HS-5 (cell line): Measurements from ENCODE around the gene PAK1IP1.
"Not testable (repeated sequence)": the region's sequence is repeated elsewhere in the genome, so short reads cannot be mapped to it uniquely, and the experiment has no call there.

Source experiments
- DNase-seq: peaks from one replicate; pipeline ENCODE4 v3.0.0-alpha.2; 2012; ENCODE audit warnings: low read depth

Gene PAK1IP1, protein sequence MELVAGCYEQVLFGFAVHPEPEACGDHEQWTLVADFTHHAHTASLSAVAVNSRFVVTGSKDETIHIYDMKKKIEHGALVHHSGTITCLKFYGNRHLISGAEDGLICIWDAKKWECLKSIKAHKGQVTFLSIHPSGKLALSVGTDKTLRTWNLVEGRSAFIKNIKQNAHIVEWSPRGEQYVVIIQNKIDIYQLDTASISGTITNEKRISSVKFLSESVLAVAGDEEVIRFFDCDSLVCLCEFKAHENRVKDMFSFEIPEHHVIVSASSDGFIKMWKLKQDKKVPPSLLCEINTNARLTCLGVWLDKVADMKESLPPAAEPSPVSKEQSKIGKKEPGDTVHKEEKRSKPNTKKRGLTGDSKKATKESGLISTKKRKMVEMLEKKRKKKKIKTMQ

DNA sequence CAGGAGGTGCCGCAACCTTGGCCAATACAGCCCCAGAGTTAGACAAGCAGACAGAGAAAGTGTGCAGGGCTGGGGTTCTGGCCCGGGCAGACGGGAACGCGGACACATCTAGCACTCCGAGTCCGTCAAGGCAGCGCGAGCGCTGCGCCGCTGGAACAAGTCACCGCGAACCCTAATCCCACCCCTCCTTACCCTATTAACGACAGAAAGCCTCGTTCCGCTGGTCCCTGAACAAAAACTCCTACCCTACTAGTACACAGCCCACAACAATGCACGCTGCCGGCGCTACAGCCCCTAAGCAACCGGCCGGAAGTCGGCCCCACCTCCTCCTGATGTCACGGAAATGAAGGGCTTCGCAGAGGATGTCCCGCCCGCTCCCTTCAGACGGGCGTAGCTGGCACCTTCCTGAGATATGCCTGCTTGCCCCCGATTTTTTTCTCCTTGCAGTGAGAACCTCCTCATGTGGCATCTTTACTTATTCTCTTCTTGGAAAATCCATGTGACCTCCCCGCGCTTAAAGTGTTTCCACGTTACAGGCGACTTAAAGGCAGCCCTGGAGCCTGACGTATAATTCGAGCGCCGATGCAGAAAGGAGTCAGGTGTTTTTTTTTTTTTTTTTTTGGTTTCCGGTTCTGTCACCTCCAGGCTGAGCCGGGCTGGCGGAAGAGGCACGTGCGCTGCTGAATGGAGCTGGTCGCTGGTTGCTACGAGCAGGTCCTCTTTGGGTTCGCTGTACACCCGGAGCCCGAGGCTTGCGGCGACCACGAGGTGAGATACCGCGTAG lies at the start of gene PAK1IP1, which contains the start of gene C6orf52:
TSS of gene PAK1IP1 (plus strand) at position 671 of the 784 bp plus-strand sequence. CDS start at position 685, 14 bp downstream.
TSS of gene C6orf52 (minus strand) at position 315 of the 784 bp plus-strand sequence. CDS start 7,066 bp downstream, outside the sequence.
- peak; percentile 94 for DNase-seq

DNA sequence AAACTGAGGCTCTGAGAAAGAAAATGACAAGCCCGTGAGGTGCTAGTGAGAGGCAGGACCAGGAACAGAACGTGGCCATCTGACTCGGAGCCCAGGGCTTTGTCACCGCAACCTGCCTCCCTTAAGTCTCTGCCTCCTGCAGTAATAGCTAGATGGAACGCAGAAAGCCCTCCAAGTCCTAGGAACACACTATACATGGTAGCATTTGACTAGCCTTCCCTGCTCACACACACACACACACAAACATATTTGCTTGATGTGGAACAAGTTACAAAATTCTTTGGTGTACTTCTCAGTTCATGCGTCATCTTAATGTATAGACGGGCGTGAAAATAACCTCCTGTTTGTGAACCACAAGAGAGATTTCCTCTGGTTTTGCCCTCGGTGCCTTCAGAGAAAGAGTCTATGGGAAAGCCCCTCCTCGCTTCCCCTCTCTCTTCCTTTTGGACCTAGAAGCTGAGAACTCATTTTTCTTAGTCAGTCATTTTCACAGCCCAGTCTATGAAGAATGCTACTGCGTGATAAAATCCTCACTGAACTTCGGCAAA lies 39.2 kb upstream of the PAK1IP1 start:
- no peak for DNase-seq

DNA sequence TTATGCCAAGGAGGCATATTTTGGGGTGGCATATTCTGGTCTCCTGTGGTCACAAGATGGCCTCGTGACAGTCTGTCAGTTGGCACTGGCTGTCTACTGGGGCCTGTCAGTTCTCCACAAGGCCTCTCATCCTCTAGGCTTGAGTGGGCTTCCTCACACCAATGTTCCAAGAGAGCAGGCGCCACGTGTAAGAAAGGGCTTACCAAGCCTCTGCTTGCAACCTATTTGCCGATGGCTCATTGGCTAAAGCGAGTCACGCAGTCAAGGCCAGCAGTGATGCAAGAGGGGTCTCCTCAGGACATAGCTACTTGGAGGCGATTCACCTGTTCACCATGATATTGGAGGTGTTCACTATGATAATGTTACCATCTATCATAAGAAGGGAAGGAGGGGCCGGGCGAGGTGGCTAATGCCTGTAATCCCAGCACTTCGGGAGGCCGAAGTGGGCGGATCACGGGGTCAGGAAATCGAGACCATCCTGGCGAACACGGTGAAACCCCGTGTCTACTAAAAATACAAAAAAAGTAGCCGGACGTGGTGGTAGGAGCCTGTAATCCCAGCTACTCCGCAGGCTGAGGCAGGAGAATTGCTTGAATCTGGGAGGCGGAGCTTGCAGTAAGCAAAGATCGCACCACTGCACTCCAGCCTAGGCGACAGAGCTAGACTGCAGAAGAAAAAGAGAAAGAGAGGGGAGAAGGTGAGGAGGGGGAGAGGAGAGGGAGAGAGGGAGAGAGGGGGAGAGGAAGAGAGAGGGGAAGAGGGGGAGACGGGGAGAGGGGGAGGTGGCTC lies 35.7 kb upstream of the PAK1IP1 start:
- no peak for DNase-seq

DNA sequence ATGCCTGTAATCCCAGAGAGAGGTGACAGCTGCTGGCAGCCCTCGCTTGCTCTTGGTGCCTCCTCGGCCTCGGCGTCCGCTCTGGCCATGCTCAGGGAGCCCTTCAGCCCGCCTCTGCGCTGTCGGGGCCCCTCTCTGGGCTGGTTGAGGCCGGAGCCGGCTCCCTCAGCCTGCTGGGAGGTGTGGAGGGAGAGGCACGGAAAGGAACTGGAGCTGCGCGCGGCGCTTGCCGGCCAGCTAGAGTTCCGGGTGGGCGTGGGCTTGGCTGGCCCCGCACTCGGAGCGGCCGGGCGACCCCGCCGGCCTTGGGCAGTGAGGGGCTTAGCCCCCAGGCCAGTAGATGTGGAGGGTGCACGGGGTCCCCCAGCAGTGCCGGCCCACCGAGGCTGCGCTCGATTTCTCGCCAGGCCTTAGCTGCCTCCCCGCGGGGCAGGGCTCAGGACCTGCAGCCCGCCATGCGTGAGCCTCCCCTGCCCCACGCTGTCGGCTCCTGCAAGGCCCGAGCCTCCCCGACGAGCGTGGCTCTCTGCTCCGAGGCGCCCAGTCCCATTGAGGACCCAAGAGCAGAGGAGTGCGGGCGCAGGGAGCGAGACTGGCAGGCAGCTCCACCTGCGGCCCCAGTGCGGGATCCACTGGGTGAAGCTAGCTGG lies 34.9 kb upstream of the PAK1IP1 start:
- DNase-seq, result no peak

DNA sequence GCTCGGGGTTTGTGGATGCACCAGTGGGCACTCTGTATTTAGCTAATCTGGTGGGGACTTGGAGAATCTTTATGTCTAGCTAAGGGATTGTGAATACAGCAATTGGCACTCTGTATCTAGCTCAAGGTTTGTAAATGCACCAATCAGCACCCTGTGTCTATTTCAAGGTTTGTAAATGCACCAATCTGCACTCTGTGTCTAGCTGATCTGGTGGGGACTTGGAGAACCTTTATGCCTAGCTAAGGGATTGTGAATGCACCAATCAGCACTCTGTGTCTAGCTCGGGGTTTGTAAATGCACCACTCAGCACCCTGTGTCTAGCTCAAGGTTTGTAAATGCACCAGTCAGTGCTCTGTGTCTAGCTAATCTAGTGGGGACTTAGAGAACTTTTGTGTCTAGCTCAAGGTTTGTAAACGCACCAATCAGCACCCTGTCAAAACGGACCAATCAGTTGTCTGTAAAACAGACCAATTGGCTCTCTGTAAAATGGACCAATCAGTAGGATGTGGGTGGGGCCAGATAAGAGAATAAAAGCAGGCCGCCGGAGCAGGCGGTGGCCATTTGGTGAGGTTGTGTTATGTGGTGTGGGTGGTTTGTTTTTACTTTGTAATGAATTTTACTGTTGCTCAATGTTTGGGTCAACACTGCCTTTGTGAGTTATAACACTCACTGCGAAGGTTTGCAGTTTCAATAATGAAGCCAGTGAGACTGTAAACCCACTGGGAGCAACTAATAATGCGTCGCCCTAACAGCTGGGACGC lies 34.2 kb upstream of the PAK1IP1 start:
- DNase-seq, result not testable (repeated sequence)

DNA sequence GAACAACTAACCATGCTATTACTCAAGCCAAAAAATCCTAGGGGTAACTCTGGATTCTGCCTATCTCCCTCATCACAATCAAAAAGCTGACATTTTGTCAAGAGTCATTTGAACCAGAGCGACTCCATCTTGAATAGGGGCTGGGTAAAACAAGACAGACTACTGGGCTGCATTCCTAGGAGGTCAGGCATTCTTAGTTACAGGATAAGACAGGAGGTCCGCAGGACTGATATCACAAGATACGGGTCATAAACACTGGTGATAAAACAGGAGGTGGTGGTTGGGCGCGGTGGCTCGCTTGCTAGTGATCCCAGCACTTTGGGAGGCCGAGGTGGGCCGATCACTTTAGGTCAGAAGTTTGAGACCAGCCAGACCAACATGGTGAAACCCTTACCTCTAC lies 32.6 kb upstream of the PAK1IP1 start:
- no peak for DNase-seq

DNA sequence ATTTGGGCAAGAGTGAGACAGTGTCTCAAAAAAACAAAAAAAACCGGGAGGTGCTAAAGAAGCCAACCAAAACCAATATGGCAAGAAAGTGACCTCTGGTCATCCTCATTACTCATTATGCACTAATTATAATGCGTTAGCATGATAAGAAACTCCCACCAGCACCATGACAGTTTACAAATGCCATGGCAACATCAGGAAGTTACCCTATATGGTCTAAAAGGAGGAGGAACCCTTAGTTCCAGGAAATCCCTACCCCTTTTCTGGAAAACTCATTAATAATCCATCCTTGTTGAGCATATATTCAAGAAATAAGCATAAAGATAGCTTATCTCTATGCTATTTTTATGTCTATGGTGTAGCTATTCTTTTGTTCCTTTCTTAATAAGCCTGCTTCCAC lies 32.0 kb upstream of the PAK1IP1 start:
- DNase-seq, result no peak

DNA sequence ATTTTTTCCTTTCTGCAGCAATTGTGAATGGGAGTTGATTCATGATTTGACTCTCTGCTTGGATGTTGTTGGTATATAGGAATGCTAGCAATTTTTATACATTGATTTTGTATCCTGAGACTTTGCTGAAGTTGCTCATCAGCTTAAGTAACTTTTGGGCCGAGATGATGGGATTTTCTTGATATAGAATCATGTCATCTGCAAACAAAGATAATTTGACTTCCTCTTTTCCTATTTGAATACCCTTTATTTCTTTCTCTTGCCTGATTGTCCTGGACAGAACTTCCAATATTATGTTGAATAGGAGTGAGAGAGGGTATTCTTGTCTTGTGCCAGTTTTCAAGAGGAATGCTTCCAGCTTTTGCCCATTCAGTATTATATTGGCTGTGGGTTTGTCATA lies 29.2 kb upstream of the PAK1IP1 start:
- not testable (repeated sequence) for DNase-seq

DNA sequence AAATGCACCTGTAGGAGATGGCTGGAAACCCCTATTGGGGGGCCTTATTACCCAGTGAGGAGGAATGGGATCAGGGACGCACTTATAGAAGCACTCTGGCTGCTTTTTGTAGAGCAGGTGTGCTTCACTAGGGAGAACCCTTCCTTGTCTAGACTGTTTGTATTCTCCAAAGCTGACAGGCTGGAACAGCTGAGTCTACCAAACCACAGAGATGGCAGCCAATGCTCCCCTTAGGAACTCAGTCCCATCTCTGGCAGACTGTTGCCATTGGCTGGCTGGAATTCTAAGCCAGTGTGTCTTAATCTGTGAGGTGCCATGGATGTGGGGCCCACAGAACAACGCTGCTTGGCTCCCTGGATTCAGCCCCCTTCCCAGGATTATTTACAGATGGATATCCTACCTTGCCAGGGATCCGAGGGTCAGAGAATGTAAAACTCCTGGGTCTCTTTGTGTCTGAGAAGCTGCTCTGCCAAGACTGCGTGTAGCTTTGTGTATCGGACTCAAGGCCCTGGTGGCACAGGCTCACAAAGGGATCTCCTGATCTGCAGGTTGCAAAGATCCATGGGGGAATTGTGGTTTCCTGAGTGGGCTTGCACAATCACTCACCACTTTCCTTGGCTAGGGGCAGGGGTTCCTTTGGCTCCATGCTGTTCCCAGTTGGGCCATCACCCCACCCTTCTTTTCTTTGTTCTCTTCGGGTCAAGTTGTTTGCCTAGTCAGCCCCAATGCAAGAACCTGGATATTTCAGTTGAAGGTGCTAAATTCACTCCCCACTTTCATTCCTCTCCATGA lies 26.4 kb upstream of the PAK1IP1 start:
- DNase-seq, result no peak

DNA sequence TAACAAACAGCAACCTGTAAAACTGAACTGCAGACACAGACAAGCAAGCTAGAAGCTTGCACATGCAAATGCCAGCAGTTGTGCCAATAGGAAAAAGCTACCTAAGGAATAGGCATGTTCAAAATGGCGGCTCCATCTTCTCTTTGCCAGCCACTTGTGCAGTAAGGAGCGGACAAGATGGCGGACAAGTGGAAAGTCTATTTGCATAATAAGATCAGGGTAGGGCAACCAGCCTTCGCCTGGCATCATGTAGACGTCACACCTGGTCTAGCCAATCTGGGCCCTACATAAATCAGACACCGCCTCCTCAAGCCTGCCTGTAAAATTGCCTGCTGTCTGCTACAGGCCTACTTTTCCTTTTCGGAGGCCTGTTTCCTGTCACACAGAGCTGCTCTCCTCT lies 18.4 kb upstream of the PAK1IP1 start:
- DNase-seq, result no peak

DNA sequence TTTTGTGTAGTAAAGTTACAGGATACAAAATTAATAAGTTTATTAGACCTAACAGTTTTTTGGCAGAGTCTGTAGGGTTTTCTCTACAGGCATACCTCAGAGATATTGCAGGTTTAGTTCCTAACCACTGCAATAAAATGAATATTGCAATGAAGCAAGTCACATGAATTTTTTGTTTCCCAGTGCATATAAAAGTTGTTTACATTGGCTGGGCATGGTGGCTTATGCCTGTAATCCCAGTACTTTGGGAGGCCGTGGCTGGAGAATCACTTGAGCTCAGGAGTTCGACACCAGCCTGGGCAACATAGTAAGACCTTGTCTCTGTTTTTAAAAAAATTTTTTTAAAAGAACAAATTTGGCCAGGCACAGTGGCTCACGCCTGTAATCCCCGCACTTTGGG lies 16.3 kb upstream of the PAK1IP1 start:
- DNase-seq, result no peak

DNA sequence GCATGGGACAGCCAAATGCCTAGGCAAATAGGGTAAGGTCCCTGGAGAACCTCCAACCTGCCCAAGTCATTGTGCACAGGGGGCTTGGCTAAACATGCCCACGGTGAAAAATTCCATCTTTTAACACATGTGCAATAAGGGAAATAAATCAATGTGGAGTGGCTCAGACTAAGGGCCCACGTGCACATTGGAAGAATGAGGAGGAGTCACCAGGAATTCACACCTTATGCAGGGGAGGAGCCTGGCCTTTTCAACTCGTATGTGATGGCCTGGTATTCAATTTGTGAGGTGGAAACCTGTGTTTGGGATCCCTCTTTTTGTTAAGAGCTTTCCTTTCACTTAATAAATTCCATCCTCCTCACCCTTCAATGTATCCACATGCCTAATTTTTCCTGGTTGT lies 13.0 kb upstream of the PAK1IP1 start:
- DNase-seq, result no peak

DNA sequence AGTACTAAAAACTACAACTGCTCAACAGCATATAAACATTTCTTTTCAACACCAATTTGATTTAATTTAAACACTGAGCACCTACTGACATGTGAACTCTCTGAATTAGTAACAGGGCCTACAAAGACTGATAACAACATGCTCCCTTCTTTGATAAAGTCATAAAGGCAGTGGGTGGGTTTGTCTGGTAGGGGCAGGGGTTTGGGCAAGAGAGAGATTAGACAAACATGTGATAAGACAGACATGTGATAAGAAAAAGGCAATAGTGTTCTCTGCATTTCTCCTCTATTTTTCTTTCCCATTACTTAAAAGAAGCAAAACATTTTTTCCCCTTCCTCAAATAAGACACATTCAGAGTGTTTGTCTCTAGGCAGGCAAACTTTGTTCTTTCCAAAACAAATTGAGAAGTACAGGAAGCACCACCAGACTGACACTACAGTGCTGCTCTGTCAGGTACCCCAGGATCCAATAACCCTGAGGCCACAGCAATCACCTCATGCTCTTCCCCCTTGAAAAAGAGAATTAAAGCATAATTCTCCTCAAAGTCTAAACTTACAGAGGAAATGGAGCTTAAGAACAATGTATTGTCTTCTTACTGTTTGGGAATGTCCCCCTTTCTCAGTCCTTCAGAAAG lies 12.3 kb upstream of the PAK1IP1 start:
- DNase-seq, result no peak

DNA sequence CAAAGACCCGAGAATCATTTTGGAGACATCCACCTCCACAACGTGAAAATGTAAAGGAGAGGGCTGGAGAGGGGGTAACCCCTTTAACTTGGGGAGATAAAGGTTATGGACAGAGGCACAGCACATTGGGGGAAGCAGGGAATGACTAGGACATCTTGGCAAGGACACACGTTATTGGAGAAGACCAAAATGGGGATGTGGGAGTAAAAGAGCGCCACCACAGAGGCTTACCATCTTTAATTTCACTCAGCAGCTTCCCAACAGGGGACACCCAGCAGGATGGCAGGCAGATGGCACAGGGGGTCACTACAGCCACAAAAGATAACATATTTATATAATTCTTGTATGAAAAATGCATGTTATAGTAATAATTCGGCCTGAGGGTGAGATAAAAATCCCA lies 10.2 kb upstream of the PAK1IP1 start:
- DNase-seq, result no peak

DNA sequence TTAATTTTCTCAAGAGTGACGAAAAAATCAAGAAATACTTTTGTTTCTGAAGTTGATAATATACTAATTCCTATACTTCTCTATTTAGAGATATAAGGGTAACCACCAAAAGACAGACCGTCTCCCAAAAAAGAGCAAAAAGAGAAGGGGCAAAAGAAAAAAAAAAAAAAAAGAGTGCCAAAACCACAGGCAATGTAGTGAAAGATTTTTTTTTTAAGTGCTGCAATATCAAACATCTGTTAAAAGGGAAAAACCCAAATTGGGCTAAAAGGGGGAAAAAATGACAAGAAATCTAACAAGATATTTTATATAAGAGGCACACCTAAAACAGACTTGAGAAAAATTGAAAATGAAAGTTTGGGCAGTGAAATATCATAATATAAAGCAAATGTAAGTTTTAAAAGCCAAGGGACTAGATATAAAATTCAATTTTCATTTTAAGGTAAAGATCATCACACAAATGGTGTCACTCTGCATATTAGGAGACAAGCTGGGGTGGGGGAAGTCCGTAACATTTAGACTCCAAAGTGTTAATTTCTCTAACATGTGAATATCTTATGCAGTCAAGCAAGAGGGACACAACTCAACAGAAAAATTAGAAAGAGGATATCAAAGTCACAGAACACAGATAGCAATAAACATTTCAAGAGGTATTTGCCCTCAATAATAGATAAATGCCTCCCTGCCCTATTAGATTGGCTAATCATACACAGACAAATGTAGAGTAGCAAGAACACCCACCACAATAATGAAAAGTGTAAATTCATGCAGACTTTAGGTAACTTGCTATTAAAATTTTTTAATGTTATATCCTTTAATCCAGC lies 9.5 kb upstream of the PAK1IP1 start:
- no peak for DNase-seq

DNA sequence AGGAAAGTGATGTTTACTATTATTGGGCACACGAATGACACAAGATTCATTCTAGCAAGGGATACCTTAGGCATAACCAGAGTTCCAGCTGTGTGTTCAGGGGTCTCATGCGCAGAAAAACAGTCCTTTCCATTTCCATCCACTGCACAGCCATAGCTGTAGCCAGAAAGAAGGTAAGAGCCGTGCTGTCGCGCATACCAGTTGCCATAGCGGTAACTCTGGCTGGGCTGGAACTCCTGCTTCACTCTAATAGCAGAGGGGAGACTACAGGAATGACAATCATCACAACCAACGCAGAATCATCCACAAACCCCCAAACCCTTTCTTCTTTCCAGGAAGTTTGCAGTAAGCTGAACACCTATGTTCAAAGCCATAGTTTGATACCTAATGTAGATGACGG lies 7.9 kb upstream of the PAK1IP1 start:
- no peak for DNase-seq

DNA sequence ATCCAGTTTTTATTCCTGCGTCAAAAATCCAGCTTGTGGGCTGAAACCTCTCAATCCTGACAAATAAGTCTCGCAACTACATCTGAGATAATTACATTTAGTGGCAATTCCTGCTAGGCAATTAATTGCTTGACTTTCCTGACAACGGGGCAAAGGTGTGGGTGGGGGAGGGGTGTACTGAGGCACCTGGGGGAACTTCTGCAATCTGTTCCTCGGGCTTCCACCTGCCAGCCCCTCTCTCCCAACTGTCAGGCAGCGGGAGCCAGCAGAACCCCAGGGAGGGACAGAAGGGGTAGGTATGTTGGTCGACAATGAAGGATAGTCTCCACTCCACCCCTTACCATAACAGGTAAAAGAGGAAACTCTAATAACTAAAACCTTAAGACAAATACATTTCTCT lies 7.2 kb upstream of the PAK1IP1 start:
- no peak for DNase-seq

DNA sequence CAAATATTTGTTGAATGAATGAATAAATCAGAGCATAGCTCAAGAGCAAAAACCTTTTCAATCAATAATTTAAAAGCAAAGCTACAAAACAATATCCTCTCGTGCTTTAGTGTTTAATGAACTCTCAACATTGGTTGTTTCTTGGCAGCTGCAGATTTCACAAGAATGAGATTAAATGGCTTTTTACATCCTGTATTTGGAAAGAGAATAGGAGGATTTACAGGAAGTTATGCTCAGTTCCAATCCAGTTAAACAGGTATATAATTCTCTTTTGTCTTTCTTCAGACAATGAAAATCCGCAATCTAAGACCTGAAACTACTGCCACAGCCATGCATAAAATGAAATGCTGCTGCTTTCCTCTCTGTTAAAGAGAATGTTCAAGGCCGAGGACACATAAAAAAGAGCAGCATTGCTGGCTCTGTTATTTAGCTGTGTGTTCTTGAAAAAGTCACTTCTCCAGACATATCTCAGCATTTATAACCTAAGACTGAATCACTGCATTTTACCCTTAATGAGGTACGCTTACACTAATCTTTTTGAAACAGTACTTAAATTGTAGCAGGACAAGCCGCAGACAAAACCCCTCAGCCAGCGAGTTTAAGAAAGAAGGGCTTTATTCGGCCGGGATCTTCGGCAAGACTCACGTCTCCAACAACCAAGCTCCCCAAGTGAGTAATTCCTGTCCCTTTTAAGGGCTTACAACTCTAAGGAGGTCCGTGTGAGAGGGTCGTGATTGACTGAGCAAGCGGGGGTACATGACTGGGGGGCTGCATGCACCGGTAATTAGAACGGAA lies 3.9 kb upstream of the PAK1IP1 start:
- DNase-seq, result no peak
